ENCODE measurements around the gene ZNF239.
"Not testable (repeated sequence)": the region's sequence is repeated elsewhere in the genome, so short reads cannot be mapped to it uniquely, and the experiment has no call there.

The ZNF239 gene

DNA sequence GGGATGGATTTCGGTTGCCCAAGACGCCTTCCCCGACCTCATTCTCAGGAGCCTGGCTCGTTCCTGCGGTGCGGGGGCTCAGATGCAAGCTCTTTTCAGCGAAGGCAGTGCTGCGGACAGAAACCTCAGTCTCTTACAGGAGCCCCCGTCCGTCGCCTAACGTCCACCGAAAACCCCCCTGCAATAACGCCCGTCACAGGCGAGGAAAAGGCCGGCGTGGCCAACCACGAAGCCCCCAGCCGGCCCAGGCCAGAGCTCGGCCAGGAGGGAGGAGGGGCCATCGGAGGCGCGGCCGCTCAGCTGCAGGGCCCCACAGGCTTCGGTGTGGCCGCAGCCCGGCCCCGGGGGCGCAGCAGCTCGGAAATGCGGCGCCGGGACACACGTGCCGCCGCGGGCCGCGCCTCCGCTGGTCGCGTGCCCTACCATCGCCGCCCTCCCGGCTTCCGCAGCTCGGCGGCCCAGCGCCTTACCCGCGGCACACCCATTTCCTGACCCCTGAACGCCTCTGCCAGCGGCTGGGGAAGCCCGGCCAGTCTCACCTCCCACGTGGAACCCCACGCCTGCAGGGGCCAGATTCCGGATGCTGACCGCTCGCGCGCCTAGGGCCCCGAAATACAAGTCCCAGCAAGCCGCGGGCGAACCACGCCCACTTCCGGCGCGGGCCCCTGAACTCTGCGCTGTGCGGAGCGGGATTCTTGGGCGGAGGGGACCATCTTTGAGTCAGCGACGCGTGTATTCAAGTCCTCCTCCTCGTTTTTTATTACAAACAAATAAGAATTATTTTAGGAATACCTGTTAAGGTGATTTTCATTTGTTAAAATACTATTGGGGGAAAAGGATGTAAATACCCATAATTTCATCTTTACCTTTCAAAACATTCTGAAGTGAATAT lies at the start of gene ZNF239:
TSS of gene ZNF239 (minus strand) at position 616 of the 892 bp plus-strand sequence. CDS start 16,537 bp downstream, outside the sequence.
- Mint-ChIP-seq H3K4me1 (ENCODE audit: low read depth) (peaks cover 19% of the 10 kb centered on the region), H3K27me3 (peaks cover 17% of the 10 kb centered on the region), H3K4me3 (peak within 1 kb of the TSS; percentile 64), H3K27ac (no peak within 1 kb of the TSS), H3K36me3 (ENCODE audit: low read depth) (peaks cover 6% of the 10 kb centered on the region), H3K9me3 (peaks cover 55% of the 10 kb centered on the region)
- intact Hi-C loops (cut with micrococcal nuclease) = no loop called here

GRCh38 chr10:43623351-43623750 lies 48.9 kb upstream of the ZNF239 start:
- Mint-ChIP-seq H3K27ac (no peak overlapping the region), H3K4me1 (ENCODE audit: low read depth) (peaks cover 8% of the 10 kb centered on the region), H3K36me3 (ENCODE audit: low read depth) (no peaks in the 10 kb centered on the region), H3K27me3 (no peaks in the 10 kb centered on the region), H3K9me3 (peaks cover 43% of the 10 kb centered on the region), H3K4me3 (peak overlapping the region; percentile 9)
- intact Hi-C loops (cut with micrococcal nuclease) = no loop called here

- intact Hi-C loops (cut with micrococcal nuclease) = no loop called here
- Mint-ChIP-seq H3K9me3 (peaks cover 46% of the 10 kb centered on the region), H3K4me1 (ENCODE audit: low read depth) (peaks cover 4% of the 10 kb centered on the region), H3K36me3 (ENCODE audit: low read depth) (peaks cover 1% of the 10 kb centered on the region), H3K4me3 (no peak overlapping the region), H3K27ac (no peak overlapping the region), H3K27me3 (no peaks in the 10 kb centered on the region)
Measured at GRCh38 chr10:43622038-43622437, 47.6 kb upstream of the ZNF239 start.

DNA sequence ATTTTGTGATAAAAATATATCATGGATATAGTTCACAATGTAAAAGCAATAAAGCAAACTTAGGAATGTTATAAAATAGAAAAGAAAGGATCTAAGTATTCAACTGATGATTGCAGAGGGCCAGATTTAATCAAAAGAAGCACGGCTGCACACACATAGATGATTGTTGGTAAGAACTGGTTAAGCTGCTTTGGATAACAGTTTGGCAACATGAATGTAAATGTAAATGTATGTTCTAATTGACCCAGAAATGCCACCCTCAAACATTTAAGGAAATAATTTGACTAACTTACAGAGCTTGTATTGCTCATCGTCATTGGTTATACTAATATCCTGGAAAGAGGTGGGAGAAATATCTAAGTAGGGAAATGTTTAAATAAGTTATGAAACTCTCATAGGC lies 45.0 kb upstream of the ZNF239 start:
- Mint-ChIP-seq H3K4me3 (no peak overlapping the region), H3K27ac (no peak overlapping the region), H3K9me3 (peaks cover 72% of the 10 kb centered on the region), H3K27me3 (no peaks in the 10 kb centered on the region), H3K36me3 (ENCODE audit: low read depth) (peaks cover 28% of the 10 kb centered on the region), H3K4me1 (ENCODE audit: low read depth) (peaks cover 4% of the 10 kb centered on the region)
- intact Hi-C loops (cut with micrococcal nuclease) = no loop called here

DNA sequence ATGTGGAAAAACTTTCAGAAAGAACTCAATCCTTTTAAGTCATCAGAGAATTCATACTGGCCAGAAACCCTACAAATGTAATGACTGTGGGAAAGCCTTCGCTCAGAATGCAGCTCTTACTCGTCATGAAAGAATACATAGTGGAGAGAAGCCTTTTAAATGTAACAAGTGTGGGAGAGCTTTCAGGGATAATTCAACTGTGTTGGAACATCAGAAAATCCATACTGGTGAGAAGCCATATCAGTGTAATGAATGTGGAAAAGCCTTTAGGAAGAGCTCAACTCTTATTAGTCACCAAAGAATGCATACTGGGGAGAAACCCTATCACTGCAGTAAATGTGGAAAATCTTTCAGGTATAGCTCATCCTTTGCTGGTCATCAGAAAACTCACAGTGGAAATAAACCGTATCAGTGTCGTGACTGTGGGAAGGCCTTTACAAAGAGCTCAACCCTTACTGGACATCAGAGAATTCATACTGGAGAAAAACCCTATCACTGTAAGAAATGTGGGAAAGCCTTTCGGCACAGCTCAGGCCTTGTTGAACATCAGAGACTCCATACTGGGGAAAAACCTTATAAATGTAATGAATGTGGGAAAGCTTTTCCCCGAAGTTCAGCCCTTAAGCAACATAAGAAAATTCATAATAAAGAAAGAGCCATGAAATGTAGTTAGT lies 42.4 kb upstream of the ZNF239 start:
- intact Hi-C loops (cut with micrococcal nuclease) = no loop called here
- Mint-ChIP-seq H3K9me3 (peaks cover 75% of the 10 kb centered on the region), H3K27me3 (no peaks in the 10 kb centered on the region), H3K4me1 (ENCODE audit: low read depth) (no peaks in the 10 kb centered on the region), H3K27ac (no peak overlapping the region), H3K4me3 (no peak overlapping the region), H3K36me3 (ENCODE audit: low read depth) (peaks cover 51% of the 10 kb centered on the region)

DNA sequence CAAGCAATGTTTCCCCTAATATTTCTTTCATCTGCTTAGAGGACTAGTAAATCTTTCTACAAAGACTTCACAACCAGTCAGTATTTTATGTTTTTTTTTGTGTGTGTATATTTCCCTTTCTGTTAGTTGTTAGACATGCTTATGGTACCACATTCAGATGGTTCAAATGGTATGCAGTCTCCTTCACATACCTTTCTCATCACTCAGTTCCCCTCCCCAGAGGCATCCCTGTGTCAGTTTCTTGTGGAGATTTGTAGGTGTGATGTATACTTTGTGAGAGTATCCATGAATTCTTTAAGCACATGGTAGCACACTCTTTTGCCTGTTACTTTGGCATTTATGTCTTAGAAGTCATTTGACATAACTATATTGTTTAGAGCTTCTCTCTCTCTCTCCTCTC lies 36.2 kb upstream of the ZNF239 start:
- Mint-ChIP-seq H3K4me3 (no peak overlapping the region), H3K4me1 (ENCODE audit: low read depth) (peaks cover 23% of the 10 kb centered on the region), H3K27me3 (no peaks in the 10 kb centered on the region), H3K36me3 (ENCODE audit: low read depth) (peaks cover 68% of the 10 kb centered on the region), H3K9me3 (peaks cover 43% of the 10 kb centered on the region), H3K27ac (no peak overlapping the region)
- intact Hi-C loops (cut with micrococcal nuclease) = no loop called here

DNA sequence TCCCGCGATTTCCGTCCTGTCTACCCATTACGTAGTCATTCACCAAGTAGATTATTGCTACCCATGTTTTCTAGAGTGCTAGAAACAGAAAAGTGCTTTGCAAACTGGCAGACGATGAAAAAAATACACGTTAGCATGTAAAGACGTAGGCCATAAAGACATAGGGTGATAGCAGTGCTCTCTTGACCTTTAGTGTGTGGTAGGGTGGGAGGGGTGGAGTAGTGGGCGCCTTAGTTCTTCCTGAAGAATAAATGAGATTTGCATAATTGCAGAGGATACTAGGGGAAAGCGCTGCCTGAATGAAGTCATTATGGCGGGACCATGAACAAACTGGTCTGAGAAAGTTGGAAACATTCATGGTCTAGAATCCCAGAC lies 32.8 kb upstream of the ZNF239 start:
- Mint-ChIP-seq H3K4me3 (peak overlapping the region; percentile 76), H3K9me3 (peaks cover 9% of the 10 kb centered on the region), H3K27me3 (peaks cover 3% of the 10 kb centered on the region), H3K27ac (peak overlapping the region; percentile 75), H3K4me1 (ENCODE audit: low read depth) (peaks cover 23% of the 10 kb centered on the region), H3K36me3 (ENCODE audit: low read depth) (peaks cover 34% of the 10 kb centered on the region)
- intact Hi-C loops (cut with micrococcal nuclease) = loop anchor here (2.0 kb wide), 1 partner anchor 42 kb away; the partner anchor contains the start of gene ZNF32

DNA sequence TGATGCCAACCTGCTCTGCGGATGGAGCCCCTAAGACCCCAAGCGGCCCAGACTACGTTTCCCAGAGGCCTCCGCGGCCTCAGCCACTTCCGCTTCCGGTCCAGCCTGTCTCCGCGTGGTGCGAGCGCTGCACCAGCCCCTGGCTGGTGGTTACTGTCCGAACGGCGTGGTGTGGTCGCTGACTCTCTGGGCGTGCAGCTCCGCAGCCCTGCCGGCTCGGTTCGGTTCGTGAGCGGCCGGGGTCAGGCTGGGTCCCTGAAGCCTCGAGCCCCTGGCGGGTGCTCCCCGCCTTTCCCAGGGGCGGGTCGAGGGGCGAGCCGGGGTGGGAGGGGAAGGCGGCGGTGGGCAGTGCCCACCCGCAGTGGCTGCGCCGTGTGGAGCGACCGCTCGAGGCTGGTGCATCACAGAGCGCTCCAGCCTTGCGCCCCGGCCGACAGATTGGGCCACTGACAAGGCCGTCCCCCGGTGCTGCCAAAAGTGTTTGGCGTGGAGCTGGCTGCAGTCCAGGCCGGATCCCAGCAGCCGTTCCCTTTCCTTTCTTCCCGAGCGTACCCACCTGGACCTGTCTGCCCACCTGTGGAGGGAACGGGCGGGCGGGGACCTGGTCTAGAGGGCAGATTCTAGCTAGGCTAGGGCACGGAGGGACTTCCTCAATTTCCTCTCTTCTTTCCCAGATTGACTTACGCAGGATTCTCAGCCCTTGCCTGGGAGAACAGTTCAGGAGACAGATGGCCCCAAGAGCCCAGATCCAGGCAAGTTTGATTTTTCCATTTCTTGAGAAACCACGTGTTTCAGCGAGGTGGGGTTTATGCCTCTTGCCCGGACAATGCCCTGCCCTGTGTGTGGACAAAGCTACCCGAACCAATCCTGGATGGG lies 32.1 kb upstream of the ZNF239 start, which contains the start of gene ZNF485:
TSS of gene ZNF485 (plus strand) at position 116 of the 876 bp plus-strand sequence. CDS start at position 729, 613 bp downstream.
- peaks cover 3% of the 10 kb centered on the region for H3K27me3 Mint-ChIP-seq
- H3K4me3 Mint-ChIP-seq = peak within 1 kb of the TSS; percentile 76

DNA sequence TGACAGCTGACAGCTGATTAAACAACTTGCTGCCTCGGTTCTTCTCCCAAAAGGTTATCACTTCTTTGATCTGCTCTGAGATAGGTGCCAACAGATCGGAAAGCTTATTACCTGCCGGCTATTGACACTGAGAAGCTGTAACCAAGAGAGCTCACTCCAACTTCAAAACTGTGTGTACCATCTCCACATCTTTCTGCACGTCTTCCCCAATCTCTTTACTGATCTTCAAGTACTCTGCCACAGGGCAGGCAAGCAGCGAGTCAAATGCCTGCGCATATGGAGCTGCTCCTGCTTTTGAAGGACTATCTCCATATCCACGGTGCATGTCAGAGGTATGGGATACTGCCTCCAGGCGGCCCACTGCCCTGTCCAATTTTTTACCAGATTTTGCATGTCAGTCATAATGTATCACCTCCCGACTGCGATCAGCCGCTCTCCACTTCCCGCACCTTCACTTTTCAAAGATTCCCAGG lies 31.5 kb upstream of the ZNF239 start:
- peaks cover 3% of the 10 kb centered on the region for H3K27me3 Mint-ChIP-seq
- intact Hi-C loops (cut with micrococcal nuclease) = loop anchor here (2.0 kb wide), 1 partner anchor 43 kb away; the partner anchor contains the start of gene ZNF32

More for the DNA sequence above, 32.1 kb upstream of the ZNF239 start, which contains the start of gene ZNF485:
- Mint-ChIP-seq H3K4me1 (ENCODE audit: low read depth) (peaks cover 23% of the 10 kb centered on the region), H3K27ac (peak within 1 kb of the TSS; percentile 75), H3K9me3 (peaks cover 8% of the 10 kb centered on the region), H3K36me3 (ENCODE audit: low read depth) (peaks cover 33% of the 10 kb centered on the region)
- intact Hi-C loops (cut with micrococcal nuclease) = loop anchor here (2.0 kb wide), 1 partner anchor 42 kb away; the partner anchor contains the start of gene ZNF32

GRCh38 chr10:43601576-43601975 lies 27.2 kb upstream of the ZNF239 start:
- H3K4me1 Mint-ChIP-seq (ENCODE audit: low read depth) = peaks cover 14% of the 10 kb centered on the region
- intact Hi-C loops (cut with micrococcal nuclease); H3K4me3 Mint-ChIP-seq; H3K27me3 Mint-ChIP-seq; H3K27ac Mint-ChIP-seq; H3K9me3 Mint-ChIP-seq; H3K36me3 Mint-ChIP-seq (ENCODE audit: low read depth): not testable (repeated sequence)

More for the DNA sequence above, 31.5 kb upstream of the ZNF239 start:
- H3K9me3 Mint-ChIP-seq = peaks cover 8% of the 10 kb centered on the region
- peaks cover 29% of the 10 kb centered on the region for H3K36me3 Mint-ChIP-seq (ENCODE audit: low read depth)
- peaks cover 23% of the 10 kb centered on the region for H3K4me1 Mint-ChIP-seq (ENCODE audit: low read depth)
- H3K4me3 Mint-ChIP-seq = peak overlapping the region; percentile 76
- peak overlapping the region; percentile 75 for H3K27ac Mint-ChIP-seq

DNA sequence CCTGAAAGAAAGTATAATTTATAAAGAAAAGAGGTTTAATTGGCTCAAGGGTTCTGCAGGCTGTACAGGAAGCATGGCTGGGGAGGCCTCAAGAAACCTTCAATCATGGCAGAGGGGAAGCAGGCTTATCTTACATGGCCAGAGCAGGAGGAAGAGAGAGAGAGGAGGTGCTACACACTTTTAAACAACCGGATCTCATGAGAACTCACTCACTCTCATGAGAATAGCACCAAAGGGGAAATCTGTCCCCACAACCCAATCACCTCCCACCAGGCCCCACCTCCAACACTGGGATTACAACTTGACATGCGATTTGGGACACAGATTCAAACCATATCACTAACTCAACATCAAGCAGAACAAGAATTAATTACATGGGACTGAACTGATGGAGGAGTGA lies 24.9 kb upstream of the ZNF239 start:
- H3K4me1 Mint-ChIP-seq (ENCODE audit: low read depth) = peaks cover 29% of the 10 kb centered on the region
- no peak overlapping the region for H3K4me3 Mint-ChIP-seq
- intact Hi-C loops (cut with micrococcal nuclease) = no loop called here
- H3K27me3 Mint-ChIP-seq = peaks cover 3% of the 10 kb centered on the region
- no peaks in the 10 kb centered on the region for H3K9me3 Mint-ChIP-seq
- no peaks in the 10 kb centered on the region for H3K36me3 Mint-ChIP-seq (ENCODE audit: low read depth)
- no peak overlapping the region for H3K27ac Mint-ChIP-seq

GRCh38 chr10:43598446-43598845 lies 24.0 kb upstream of the ZNF239 start:
- no peaks in the 10 kb centered on the region for H3K36me3 Mint-ChIP-seq (ENCODE audit: low read depth)
- H3K4me1 Mint-ChIP-seq (ENCODE audit: low read depth) = peaks cover 34% of the 10 kb centered on the region
- H3K9me3 Mint-ChIP-seq = no peaks in the 10 kb centered on the region
- intact Hi-C loops (cut with micrococcal nuclease) = no loop called here
- H3K27me3 Mint-ChIP-seq = peaks cover 2% of the 10 kb centered on the region
- no peak overlapping the region for H3K27ac Mint-ChIP-seq
- H3K4me3 Mint-ChIP-seq = no peak overlapping the region

GRCh38 chr10:43596546-43596945 lies 22.1 kb upstream of the ZNF239 start:
- Mint-ChIP-seq H3K27me3 (peaks cover 2% of the 10 kb centered on the region), H3K4me3 (no peak overlapping the region), H3K4me1 (ENCODE audit: low read depth) (peaks cover 34% of the 10 kb centered on the region), H3K36me3 (ENCODE audit: low read depth) (no peaks in the 10 kb centered on the region), H3K9me3 (peaks cover 7% of the 10 kb centered on the region), H3K27ac (peak overlapping the region; percentile 83)
- intact Hi-C loops (cut with micrococcal nuclease) = no loop called here
